Ascending aorta (tissue), 2 donors: Measurements from ENCODE around the gene KRT3. TPM values are rescaled to one million over a fixed set of nuclear protein-coding genes. Genes with fewer than 3 reads are reported as not detected.

ENCODE experiments used
- DNase-seq, 2 donors: peaks; one replicate each; pipeline ENCODE4 v3.0.0-alpha.2; 2019; ENCODE audit warnings: low spot score in 2 of 2
- H3K27ac ChIP-seq, 2 donors: fragments of 200-600 bp; sonication (generic); one replicate each; pipeline ENCODE4 v1.5.1; 2016 to 2017; ENCODE audit warnings: mild to moderate bottlenecking in 1 of 2
- H3K27me3 ChIP-seq: fragments of 200-600 bp; sonication (generic); one replicate; pipeline ENCODE4 v1.5.1; 2017
- H3K36me3 ChIP-seq, 2 donors: fragments of 200-600 bp; sonication (generic); one replicate each; pipeline ENCODE4 v1.5.1; 2016
- H3K4me1 ChIP-seq, 2 donors: fragments of 200-600 bp; sonication (generic); one replicate each; pipeline ENCODE4 v1.5.1; 2016 to 2017; ENCODE audit warnings: mild to moderate bottlenecking in 1 of 2
- H3K4me3 ChIP-seq, 2 donors: fragments of 200-600 bp; sonication (generic); one replicate each; pipeline ENCODE4 v1.5.1; 2016 to 2017; ENCODE audit warnings: mild to moderate bottlenecking in 1 of 2
- H3K9me3 ChIP-seq, 2 donors: fragments of 200-600 bp; sonication (generic); one replicate each; pipeline ENCODE4 v1.5.1; 2016
- CTCF ChIP-seq, 3 experiments: fragments of 200-600 bp in 2 of 3; fragments of 450-650 bp in 1 of 3; sonication (generic) in 2 of 3; IDR thresholded peaks; one replicate each; pipeline ENCODE4 v1.5.1; 2016 to 2019; ENCODE audit warnings: antibody characterized with exemption in 3 of 3, mild to moderate bottlenecking in 1 of 3, moderate library complexity in 1 of 3
- intact Hi-C: fragments of 100-400 bp; cut with DNase I; formaldehyde crosslinking; loops from one replicate; pipeline ENCODE4 v1.15.1; 2023
- total RNA-seq: library from RNA; depleted of rRNA; stranded (reverse); fragments of >200 nt; gene quantifications from one replicate; pipeline ENCODE4 v1.1.0, GENCODE V29; 2016

Gene KRT3
- total RNA-seq, 1 donor from 2014 or later, result not detected

- no peaks in the 10 kb centered on the region for H3K4me1 ChIP-seq
- no peak for TF ChIP-seq CTCF (IDR thresholded peaks at IDR 0.05)
- H3K36me3 ChIP-seq, result no peaks in the 10 kb centered on the region
- intact Hi-C loops, result no loop called here
- no peaks in the 10 kb centered on the region for H3K27me3 ChIP-seq
- no peak overlapping the region for H3K4me3 ChIP-seq
- DNase-seq, result no peak
- H3K27ac ChIP-seq, result no peak overlapping the region
- no peaks in the 10 kb centered on the region for H3K9me3 ChIP-seq
These were observed 13.2 kb upstream of the KRT3 start for GRCh38 chr12:52809166-52809565.

GRCh38 chr12:52808573-52809160 lies 12.8 kb upstream of the KRT3 start:
- intact Hi-C loops, result no loop called here
- Histone ChIP-seq H3K27ac (no peak overlapping the region), H3K9me3 (no peaks in the 10 kb centered on the region), H3K4me1 (no peaks in the 10 kb centered on the region), H3K4me3 (no peak overlapping the region), H3K36me3 (no peaks in the 10 kb centered on the region), H3K27me3 (no peaks in the 10 kb centered on the region)
- no peak for DNase-seq
- no peak for TF ChIP-seq CTCF (IDR thresholded peaks at IDR 0.05)

DNA sequence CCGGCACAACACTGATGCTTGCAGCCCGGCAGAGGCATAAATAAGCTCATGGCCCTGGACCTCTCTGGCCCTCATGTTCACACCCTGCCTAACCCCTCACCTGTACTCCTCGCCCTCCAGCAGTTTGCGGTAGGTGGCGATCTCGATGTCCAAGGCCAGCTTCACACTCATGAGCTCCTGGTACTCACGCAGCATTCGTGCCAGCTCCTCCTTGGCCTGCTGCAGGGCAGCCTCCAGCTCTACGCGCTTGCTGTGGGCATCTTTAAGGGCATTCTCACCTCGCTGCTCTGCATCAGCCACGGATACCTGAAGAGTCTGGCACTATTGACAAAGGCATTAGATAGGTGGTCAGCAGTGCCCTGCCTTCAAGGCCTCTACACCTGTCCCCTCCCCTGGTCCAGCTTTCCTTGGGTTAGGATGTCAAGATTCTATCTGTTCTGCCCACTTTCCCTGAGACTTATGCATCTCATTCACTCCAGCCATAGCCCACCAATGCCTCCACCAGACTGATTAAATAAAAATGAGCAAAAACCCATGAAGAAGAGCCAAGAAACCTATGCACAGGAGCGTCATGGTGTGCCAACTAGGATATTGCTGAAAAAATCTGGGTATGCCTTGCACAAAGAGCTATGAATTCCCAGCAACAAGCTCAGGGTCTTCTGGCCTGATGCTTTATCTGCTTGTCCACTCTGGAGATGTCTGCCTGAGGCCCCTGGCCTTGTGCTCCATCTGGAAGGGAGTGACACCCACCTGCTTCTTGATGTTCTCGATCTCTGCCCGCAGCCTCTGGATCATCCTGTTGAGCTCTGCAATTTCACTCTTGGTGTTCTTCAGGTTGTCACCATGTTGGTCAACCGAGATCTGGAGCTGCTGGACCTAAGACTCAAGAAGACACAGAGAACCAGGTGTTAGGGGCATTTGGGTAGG lies 11.9 kb upstream of the KRT3 start:
- Histone ChIP-seq H3K4me1 (no peaks in the 10 kb centered on the region), H3K27me3 (no peaks in the 10 kb centered on the region), H3K9me3 (no peaks in the 10 kb centered on the region), H3K36me3 (no peaks in the 10 kb centered on the region), H3K4me3 (no peak overlapping the region), H3K27ac (no peak overlapping the region)
- intact Hi-C loops, result no loop called here
- no peak for TF ChIP-seq CTCF (IDR thresholded peaks at IDR 0.05)
- DNase-seq, result no peak

DNA sequence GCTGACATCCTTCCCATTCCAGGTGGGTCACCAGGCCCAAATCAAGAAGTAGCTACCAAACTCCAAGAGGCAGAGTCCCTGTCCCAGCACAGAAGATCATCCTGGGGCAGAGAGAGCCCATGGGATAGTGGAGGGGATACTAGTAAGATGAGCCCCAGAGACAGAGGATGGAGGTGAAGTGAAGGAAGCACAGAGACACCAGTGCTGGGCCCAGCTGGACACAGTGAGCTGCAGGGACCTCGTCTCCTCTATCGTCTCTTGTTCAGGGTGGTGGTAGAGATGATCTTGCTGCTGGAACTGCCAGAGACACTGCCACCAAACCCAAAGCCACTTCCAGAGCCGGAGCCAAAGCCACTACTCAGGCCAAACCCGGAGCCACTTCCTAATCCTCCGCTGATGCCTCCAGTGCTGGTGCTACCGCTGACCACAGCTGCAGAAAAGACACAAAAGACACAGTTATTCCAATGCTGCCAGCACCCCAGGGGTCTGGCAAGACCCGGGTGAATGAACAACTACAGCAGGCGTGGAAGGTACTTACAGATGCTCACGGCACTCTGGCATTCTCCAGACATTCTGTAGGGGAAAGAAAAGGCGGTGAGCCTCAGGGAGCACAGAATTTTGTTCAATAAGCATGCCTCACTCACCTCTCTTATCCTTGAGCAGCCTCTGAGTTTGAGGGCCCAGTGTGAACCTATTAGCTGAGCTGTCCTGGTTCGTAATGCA lies 11.1 kb upstream of the KRT3 start:
- no peak for DNase-seq
- Histone ChIP-seq H3K4me3 (no peak overlapping the region), H3K4me1 (no peaks in the 10 kb centered on the region), H3K27me3 (no peaks in the 10 kb centered on the region), H3K9me3 (no peaks in the 10 kb centered on the region), H3K27ac (no peak overlapping the region), H3K36me3 (no peaks in the 10 kb centered on the region)
- no peak for TF ChIP-seq CTCF (IDR thresholded peaks at IDR 0.05)
- intact Hi-C loops, result no loop called here

DNA sequence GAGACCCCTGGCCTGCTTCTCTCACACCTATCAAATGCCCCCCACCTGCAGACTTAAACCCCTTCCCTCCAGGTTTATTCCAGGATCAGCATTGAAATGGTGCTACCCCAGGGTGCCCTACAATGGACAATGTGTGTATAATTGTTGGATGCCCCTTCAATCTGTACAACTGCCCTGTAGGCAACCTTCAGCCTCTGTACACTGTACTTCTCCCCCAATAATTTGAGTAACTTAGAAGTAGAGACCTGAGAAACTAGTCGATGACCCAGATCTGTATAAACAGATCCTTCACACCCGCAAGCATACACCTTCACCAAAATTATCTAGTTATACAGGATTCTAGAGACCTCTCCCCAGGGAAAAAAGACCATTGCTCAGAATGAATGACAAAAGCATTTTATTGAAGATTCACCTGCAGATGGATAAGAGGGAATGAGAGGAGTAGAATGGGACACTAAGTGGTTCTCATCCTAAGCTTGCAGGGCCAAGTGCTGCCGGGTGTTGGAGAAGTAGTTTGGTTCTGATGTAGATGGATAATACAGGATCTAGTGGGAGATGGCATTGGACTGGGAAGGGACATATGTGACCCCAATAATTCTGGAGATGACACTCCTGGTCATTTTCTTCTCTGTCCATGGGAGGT lies 10.4 kb upstream of the KRT3 start:
- no peaks in the 10 kb centered on the region for H3K36me3 ChIP-seq
- no peak overlapping the region for H3K27ac ChIP-seq
- no peak overlapping the region for H3K4me3 ChIP-seq
- no peak for TF ChIP-seq CTCF (IDR thresholded peaks at IDR 0.05)
- H3K27me3 ChIP-seq, result no peaks in the 10 kb centered on the region
- no peaks in the 10 kb centered on the region for H3K9me3 ChIP-seq
- no peaks in the 10 kb centered on the region for H3K4me1 ChIP-seq
- intact Hi-C loops, result no loop called here
- DNase-seq, result no peak
